Fibroblast of the aortic adventitia (primary cell): ENCODE results near the gene ECE1. TPM values are rescaled to one million over a fixed set of nuclear protein-coding genes. Genes with fewer than 3 reads are reported as not detected.
"Not testable (repeated sequence)": the region's sequence is repeated elsewhere in the genome, so short reads cannot be mapped to it uniquely, and the experiment has no call there.

Experiments used
- DNase-seq: peaks from one replicate; pipeline ENCODE4 v3.0.0-alpha.2; 2010; ENCODE audit warnings: low read depth
- H3K4me3 ChIP-seq: 2 replicates; pipeline ENCODE4 v1.5.1; 2011; ENCODE audit warnings: low read depth, mild to moderate bottlenecking, control low read depth, low read length, moderate library complexity
- CTCF ChIP-seq: IDR thresholded peaks from 2 replicates; pipeline ENCODE4 v1.5.1; 2011; ENCODE audit warnings: mild to moderate bottlenecking, low read length, control low read depth, inconsistent platforms; ENCODE audit not compliant: insufficient read depth
- total RNA-seq: library from RNA; depleted of rRNA; stranded (reverse); fragments of >200 nt; gene quantifications from 2 replicates; pipeline ENCODE4 v1.2.3, GENCODE V29; 2012; ENCODE audit warnings: low replicate concordance

The ECE1 gene
- total RNA-seq, 1 donor = 90.4 TPM

DNA sequence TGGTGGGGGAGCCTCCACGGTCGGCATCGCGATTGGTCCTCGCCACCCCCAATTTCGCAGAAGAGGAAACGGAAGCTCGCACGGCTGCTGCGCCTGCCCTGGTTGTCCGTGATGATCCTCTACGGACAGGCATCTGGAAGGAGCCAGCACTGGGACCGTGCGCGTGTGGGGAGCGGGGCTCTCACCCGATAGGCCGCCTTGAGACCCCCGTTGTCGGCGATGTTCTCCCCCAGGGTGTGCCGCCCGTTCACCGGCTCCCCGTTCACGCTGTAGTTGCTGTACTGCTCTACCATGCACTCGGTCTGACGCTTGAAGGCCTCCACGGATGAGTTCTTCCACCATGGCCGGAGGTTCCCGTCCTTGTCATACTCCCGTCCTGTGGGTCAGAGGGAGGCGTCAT lies 65.2 kb downstream of the ECE1 start:
- H3K4me3 ChIP-seq = no peak overlapping the region
- no peak for TF ChIP-seq CTCF
- no peak for DNase-seq

GRCh38 chr1:21220815-21221214 lies 69.4 kb downstream of the ECE1 start:
- no peak overlapping the region for H3K4me3 ChIP-seq
- DNase-seq = peak; percentile 28
- no peak for TF ChIP-seq CTCF

- no peak overlapping the region for H3K4me3 ChIP-seq
- no peak for DNase-seq
- no peak for TF ChIP-seq CTCF
Observed at GRCh38 chr1:21219674-21220073, 70.6 kb downstream of the ECE1 start.

DNA sequence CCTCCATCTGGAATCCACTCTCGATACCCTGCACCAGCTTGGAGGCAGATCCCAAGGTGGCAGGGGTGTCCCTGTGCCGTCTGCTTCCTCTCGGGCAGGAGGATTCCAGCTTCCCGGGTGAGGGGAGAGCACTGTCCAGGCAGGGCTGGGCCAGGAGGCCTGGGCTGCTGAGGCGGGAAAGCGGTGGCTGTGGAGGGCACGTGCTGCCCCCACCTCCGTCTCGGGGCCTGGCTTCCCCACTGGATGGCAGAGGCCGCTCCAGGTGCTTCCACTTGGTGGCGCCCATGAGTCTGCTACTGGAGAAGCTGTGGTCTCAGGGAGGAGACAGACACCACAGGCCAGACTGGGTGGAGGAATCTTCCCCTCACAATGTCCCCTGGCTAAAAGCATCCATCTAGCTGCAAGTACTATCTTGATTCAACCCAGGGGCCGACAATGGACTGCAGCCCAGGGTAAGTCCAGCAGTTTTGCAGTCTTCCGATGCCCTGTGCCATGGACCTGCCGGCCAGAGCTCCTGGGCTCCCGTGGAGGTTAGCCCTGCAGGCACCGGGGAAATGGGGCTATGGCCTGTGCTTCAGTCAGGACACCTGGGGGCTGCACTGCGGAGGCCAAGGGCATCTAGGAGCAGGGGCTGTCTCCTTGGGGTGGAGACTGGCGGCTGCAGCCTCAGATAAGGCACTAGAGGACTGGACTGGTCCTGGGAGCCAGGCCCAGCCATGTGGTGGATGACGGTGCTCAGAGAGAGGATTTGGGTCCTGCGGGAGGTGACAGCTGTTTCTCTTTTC lies 72.3 kb downstream of the ECE1 start:
- DNase-seq = peak; percentile 9
- TF ChIP-seq CTCF = peak; percentile 45
- no peak overlapping the region for H3K4me3 ChIP-seq

- TF ChIP-seq CTCF = peak; percentile 77
- no peak overlapping the region for H3K4me3 ChIP-seq
- peak; percentile 53 for DNase-seq
Observed at GRCh38 chr1:21216835-21217811, 73.1 kb downstream of the ECE1 start.

DNA sequence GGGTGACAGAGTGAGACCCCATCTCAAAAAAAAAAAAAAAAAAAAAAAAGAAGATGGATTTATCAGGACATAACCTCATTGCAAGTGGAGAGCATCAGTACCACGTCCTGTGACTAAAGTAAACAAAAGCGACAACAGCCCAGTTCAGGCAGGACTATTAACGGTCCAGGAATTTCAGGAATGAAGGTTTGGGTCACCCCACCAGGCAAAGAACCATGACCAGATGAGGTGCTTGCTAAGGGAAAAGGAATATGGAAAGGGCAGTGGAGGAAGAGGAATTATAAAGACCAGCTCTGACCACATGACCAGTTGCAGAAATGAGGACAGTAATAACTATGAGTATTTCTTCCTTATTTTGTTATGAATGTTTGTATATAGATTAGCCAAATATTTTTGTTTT lies 78.1 kb downstream of the ECE1 start:
- DNase-seq = peak; percentile 22
- no peak overlapping the region for H3K4me3 ChIP-seq
- no peak for TF ChIP-seq CTCF

GRCh38 chr1:21208137-21208700 lies 82.0 kb downstream of the ECE1 start:
- H3K4me3 ChIP-seq, DNase-seq: not testable (repeated sequence)
